Calu3 (cell line): Measurements from ENCODE around the gene WFDC8. TPM values are rescaled to one million over a fixed set of nuclear protein-coding genes. Genes with fewer than 3 reads are reported as not detected.

Source experiments
- BruUV-seq: library from RNA; stranded (reverse); fragments of 400-500 nt; replicated peaks from 2 replicates; lab custom pipeline; 2021; lab: Mats Ljungman, UMichigan
- CTCF ChIA-PET: fragments of 300-600 bp; sonication (Branson Sonifier 250); formaldehyde crosslinking; loops from one replicate; lab custom pipeline; 2022; ENCODE audit warnings: antibody characterized with exemption; lab: Charles Lee
- DNase-seq: peaks from one replicate; pipeline ENCODE4 v3.0.0; 2022
- H3K27ac Mint-ChIP-seq: one replicate; pipeline ENCODE4 v1.8.0; 2022; ENCODE audit warnings: mixed read lengths; ENCODE audit not compliant: unreplicated experiment
- H3K27me3 Mint-ChIP-seq: one replicate; pipeline ENCODE4 v1.8.0; 2022; ENCODE audit warnings: mixed read lengths; ENCODE audit not compliant: unreplicated experiment
- H3K36me3 Mint-ChIP-seq: one replicate; pipeline ENCODE4 v1.8.0; 2022; ENCODE audit warnings: mild to moderate bottlenecking, moderate library complexity, mixed read lengths; ENCODE audit not compliant: insufficient read depth, unreplicated experiment
- H3K4me1 Mint-ChIP-seq: one replicate; pipeline ENCODE4 v1.8.0; 2022; ENCODE audit warnings: mild to moderate bottlenecking, low read depth, mixed read lengths; ENCODE audit not compliant: unreplicated experiment
- H3K4me3 Mint-ChIP-seq: one replicate; pipeline ENCODE4 v1.8.0; 2022; ENCODE audit warnings: mild to moderate bottlenecking, low read depth, moderate library complexity, mixed read lengths; ENCODE audit not compliant: unreplicated experiment
- H3K9me3 Mint-ChIP-seq: one replicate; pipeline ENCODE4 v1.8.0; 2022; ENCODE audit warnings: low read depth, mixed read lengths; ENCODE audit not compliant: unreplicated experiment
- intact Hi-C: fragments of 100-400 bp; cut with micrococcal nuclease; formaldehyde crosslinking; loops from one replicate; pipeline ENCODE4 v1.10.0; 2022; ENCODE audit not compliant: unreplicated experiment
- total RNA-seq: library from RNA; stranded (reverse); gene quantifications from 2 replicates; pipeline ENCODE4 v1.2.3, GENCODE V29; 2022
- TF ChIP-seq, protein P1 (sequence below): fragments of 200-600 bp; IDR thresholded peaks from one replicate; pipeline ENCODE4 v1.8.0; 2022; ENCODE audit warnings: antibody characterized with exemption; ENCODE audit not compliant: unreplicated experiment

Gene WFDC8
- total RNA-seq, 1 experiment from 2014 or later, result not detected

- BruUV-seq, result no TSS peak
- no peaks in the 10 kb centered on the region for H3K36me3 Mint-ChIP-seq
- DNase-seq, result no peak
- CTCF ChIA-PET, result no interaction called here
- intact Hi-C loops, result no loop called here
- H3K9me3 Mint-ChIP-seq, result no peaks in the 10 kb centered on the region
- TF ChIP-seq, protein P1, sequence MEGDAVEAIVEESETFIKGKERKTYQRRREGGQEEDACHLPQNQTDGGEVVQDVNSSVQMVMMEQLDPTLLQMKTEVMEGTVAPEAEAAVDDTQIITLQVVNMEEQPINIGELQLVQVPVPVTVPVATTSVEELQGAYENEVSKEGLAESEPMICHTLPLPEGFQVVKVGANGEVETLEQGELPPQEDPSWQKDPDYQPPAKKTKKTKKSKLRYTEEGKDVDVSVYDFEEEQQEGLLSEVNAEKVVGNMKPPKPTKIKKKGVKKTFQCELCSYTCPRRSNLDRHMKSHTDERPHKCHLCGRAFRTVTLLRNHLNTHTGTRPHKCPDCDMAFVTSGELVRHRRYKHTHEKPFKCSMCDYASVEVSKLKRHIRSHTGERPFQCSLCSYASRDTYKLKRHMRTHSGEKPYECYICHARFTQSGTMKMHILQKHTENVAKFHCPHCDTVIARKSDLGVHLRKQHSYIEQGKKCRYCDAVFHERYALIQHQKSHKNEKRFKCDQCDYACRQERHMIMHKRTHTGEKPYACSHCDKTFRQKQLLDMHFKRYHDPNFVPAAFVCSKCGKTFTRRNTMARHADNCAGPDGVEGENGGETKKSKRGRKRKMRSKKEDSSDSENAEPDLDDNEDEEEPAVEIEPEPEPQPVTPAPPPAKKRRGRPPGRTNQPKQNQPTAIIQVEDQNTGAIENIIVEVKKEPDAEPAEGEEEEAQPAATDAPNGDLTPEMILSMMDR, result no peak
- no peak overlapping the region for H3K27ac Mint-ChIP-seq
- no peak overlapping the region for H3K4me3 Mint-ChIP-seq
- H3K27me3 Mint-ChIP-seq, result peaks cover 29% of the 10 kb centered on the region
- no peaks in the 10 kb centered on the region for H3K4me1 Mint-ChIP-seq
Observed at GRCh38 chr20:45583502-45583901, 4.4 kb upstream of the WFDC8 start.

GRCh38 chr20:45581702-45582101, 2.6 kb upstream of the WFDC8 start:
- no peak for DNase-seq
- H3K27ac Mint-ChIP-seq, result no peak overlapping the region
- H3K36me3 Mint-ChIP-seq, result no peaks in the 10 kb centered on the region
- TF ChIP-seq, protein P1, result no peak
- CTCF ChIA-PET, result no interaction called here
- H3K27me3 Mint-ChIP-seq, result peaks cover 31% of the 10 kb centered on the region
- H3K9me3 Mint-ChIP-seq, result no peaks in the 10 kb centered on the region
- intact Hi-C loops, result no loop called here
- no peak overlapping the region for H3K4me3 Mint-ChIP-seq
- BruUV-seq, result no TSS peak
- H3K4me1 Mint-ChIP-seq, result peaks cover 5% of the 10 kb centered on the region

DNA sequence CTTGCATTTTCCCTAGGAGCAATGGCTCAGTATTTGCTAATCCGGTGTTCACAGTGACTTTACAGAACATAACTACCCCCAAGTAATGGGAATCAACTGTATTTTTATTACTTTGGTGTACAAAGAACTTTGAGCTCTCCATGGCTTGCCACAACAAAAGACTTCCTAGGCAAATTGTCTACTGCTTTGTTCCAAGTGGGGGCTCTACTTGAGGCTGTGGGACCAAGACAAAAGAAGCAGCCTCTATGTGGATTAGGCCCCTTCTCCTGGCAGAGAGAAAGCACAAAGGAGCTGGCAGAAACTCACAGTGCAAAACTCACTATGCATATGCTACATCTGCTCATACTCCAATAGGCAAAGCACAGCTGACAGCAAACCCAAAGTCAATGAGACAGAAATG, 853 bp downstream of the WFDC8 start:
- Mint-ChIP-seq H3K4me1 (peaks cover 10% of the 10 kb centered on the region), H3K4me3 (no peak overlapping the region), H3K9me3 (no peaks in the 10 kb centered on the region), H3K27me3 (peaks cover 31% of the 10 kb centered on the region), H3K27ac (no peak overlapping the region), H3K36me3 (no peaks in the 10 kb centered on the region)
- CTCF ChIA-PET, result interaction anchor here (1.5 kb wide), 1 partner anchor 192 kb away, joined by 4 read pairs; no protein-coding TSS in a partner anchor
- TF ChIP-seq, protein P1, result no peak
- DNase-seq, result no peak
- no TSS peak for BruUV-seq
- intact Hi-C loops, result no loop called here

DNA sequence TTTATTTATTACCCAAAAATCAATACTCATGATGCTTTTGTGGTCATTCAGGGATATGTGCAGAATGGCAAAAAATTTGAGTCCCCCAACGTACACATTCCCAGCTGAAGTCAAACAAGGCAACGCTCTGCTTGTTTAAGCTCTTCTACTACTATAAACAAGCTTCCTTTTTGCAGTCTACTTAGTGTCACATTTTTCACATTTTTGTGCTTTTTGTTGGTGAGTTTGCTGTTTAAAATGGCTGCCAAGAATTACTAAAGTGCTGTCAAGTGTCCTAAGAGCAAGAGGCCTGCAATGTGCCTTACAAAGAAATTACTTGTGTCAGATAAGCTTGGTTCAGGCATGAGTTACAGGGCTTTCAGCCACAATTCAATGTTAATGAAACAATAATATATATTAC, 2.1 kb downstream of the WFDC8 start:
- no peak overlapping the region for H3K27ac Mint-ChIP-seq

More for the DNA sequence above, 2.1 kb downstream of the WFDC8 start:
- DNase-seq, result no peak
- H3K4me3 Mint-ChIP-seq, result no peak overlapping the region
- no peaks in the 10 kb centered on the region for H3K9me3 Mint-ChIP-seq
- H3K27me3 Mint-ChIP-seq, result peaks cover 33% of the 10 kb centered on the region
- CTCF ChIA-PET, result interaction anchor here (1.2 kb wide), 1 partner anchor 194 kb away, joined by 4 read pairs; no protein-coding TSS in a partner anchor
- no TSS peak for BruUV-seq
- peaks cover 10% of the 10 kb centered on the region for H3K4me1 Mint-ChIP-seq
- intact Hi-C loops, result no loop called here
- no peaks in the 10 kb centered on the region for H3K36me3 Mint-ChIP-seq
- TF ChIP-seq, protein P1, result no peak
